ENCODE data around the gene APOOL.
A peak's percentile ranks its signal among the peaks of the same experiment; 100 is the strongest.
"Not testable (repeated sequence)": the region's sequence is repeated elsewhere in the genome, so short reads cannot be mapped to it uniquely, and the experiment has no call there.

The APOOL gene

DNA sequence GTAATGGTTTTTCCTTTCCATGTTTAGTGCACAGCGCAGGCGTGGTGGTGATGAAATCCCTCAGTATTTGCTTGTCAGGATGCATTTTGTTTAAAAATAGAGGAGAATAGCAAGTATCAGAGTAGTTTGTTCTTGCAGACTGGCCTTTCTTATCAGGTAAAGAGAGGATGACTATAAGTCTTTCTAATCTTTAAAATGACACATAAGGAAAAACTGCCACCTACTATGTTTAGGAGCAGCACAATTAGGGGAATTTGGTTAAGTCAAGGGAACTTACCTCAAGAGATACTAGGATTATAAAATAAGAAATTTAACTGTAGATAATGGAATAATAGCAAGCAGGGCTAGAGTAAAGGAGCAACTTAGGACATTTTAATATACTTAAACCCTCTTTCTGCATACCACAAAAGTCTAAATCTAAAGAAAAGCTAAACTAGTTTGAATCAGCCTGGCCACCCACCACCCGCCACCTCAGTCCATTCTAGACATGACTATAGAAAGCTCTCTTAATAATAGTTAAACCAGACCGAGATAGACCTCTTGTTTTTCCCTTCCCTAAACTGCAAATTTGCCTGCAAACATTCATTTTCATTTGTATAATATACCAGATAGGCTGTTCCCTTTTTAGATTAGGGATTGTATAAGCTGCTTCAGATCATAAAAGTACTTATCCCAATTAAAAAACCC, 62.0 kb downstream of the APOOL start:
- in situ Hi-C loops (cut with MboI; ENCODE audit: low pct_unique_long_range_greater_than_20kb, low sequenced_read_pairs) = no loop called here
- DNase-seq = no peak

GRCh38 chrX:85077247-85077646, 73.6 kb downstream of the APOOL start:
- in situ Hi-C loops (cut with MboI; ENCODE audit: low pct_unique_long_range_greater_than_20kb, low sequenced_read_pairs); DNase-seq: not testable (repeated sequence)

DNA sequence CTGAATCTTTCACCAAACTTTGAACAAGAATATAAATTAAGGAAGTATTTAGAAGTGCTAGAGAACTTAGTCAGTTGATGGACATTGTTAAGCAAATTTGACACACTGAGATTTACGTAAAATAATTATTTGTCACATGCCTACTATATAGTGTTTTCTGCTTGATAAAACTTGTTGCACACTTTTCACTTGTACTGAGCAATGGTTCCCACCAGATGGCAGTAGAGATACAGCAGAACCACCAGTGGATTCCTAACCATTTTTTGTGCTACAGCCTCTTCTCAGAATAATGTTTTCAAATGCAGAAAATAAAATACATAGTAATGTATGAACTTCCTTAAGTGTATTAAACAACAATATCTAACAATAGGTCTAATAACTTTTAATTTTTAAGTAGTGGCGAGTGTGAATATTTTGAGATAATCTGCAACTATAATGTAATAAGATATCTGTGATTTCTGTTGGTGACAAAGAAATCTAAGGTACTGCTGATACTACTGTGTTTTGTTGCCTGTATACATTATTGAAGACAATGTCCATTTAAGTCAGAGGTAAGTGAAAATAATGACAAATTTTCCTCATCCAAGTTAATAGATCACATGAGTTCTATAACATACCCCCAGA, 81.2 kb downstream of the APOOL start:
- peak; percentile 68 for DNase-seq

GRCh38 chrX:85089321-85089840, 85.7 kb downstream of the APOOL start:
- in situ Hi-C loops (cut with MboI; ENCODE audit: low pct_unique_long_range_greater_than_20kb, low sequenced_read_pairs) = no loop called here
- DNase-seq = no peak

More for the DNA sequence above, 81.2 kb downstream of the APOOL start:
- in situ Hi-C loops (cut with MboI; ENCODE audit: low pct_unique_long_range_greater_than_20kb, low sequenced_read_pairs) = no loop called here

DNA sequence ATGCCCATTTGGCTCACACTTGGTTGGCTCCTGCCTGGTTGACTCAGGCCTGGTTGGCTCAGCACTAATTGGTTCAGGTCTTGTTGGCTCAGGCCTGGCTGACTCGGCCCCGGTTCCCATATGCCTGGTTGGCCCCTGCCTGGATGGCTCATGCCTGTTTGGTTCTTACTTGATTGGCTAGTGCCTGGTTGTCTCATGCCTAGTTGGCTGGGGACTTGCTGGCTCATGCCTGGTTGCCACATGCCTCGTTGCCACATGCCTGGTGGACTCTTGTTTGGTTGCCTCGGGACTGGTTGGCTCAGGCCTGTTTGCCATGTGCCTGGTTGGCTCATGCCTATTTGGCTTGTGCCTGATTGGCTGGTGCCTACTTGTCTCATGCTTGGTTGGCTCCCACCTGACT, 103.7 kb downstream of the APOOL start:
- no peak for DNase-seq

GRCh38 chrX:85108165-85108564, 104.5 kb downstream of the APOOL start:
- in situ Hi-C loops (cut with MboI; ENCODE audit: low pct_unique_long_range_greater_than_20kb, low sequenced_read_pairs) = no loop called here
- DNase-seq = no peak

More for the DNA sequence above, 103.7 kb downstream of the APOOL start:
- in situ Hi-C loops (cut with MboI; ENCODE audit: low pct_unique_long_range_greater_than_20kb, low sequenced_read_pairs) = no loop called here

DNA sequence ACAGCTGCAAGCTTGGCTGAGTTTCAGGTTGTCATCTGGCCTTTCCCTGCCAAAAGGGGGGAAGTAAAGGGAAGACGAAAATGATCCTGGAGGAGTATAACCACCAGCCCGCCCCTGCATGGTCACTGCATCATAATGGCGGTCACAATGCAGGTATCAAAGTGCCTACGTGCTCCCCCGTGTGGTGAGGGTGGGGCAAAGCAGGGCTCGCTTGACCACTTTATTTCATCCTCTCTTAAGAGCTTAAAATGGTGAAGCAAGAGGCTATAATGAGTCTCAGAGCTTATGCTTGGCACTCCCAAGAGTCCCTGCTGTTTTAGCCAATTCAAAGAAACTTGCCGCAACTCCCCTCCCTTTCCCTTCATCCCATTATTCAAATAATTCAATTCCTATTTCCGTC, 105.6 kb downstream of the APOOL start:
- in situ Hi-C loops (cut with MboI; ENCODE audit: low pct_unique_long_range_greater_than_20kb, low sequenced_read_pairs) = no loop called here
- peak; percentile 20 for DNase-seq

DNA sequence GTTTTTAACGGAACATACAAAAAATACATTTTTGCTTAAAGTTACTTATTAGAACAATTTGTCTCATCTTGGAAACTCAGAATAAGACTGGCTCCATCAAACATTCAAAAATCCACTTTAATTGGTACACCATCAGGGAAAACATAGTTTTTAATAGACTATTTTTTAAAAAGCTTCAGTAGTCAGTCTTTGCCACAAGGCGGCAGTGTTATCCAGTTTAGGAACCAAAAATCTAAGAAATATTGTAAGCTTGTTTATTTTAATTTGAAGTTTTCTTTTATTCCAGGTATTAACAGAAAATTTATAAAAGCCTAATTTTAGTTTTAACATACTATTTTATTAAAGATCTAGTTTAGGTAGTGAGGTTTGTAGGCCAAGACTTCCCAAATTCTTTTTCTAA, 107.7 kb downstream of the APOOL start:
- in situ Hi-C loops (cut with MboI; ENCODE audit: low pct_unique_long_range_greater_than_20kb, low sequenced_read_pairs) = no loop called here
- peak; percentile 36 for DNase-seq

DNA sequence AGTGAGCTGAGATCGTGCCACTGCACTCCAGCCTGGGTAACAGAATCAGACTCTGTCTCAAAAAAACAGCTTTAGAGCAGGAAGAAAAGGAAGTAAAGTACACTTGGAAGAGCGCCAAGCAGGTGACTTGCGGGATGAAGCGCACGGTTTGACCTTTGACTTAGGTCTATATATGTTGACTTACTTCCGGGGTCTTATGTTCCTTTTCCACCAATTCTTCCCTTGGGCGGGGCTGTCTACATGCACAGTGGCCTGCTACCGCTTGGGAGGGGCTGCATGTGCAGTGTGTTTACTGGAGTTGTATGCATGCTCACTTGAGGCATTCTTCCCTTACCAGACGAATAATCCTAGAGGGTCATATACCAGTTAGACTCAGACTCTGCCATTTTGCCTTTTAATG, 108.6 kb downstream of the APOOL start:
- peak; percentile 55 for DNase-seq
- in situ Hi-C loops (cut with MboI; ENCODE audit: low pct_unique_long_range_greater_than_20kb, low sequenced_read_pairs) = no loop called here

DNA sequence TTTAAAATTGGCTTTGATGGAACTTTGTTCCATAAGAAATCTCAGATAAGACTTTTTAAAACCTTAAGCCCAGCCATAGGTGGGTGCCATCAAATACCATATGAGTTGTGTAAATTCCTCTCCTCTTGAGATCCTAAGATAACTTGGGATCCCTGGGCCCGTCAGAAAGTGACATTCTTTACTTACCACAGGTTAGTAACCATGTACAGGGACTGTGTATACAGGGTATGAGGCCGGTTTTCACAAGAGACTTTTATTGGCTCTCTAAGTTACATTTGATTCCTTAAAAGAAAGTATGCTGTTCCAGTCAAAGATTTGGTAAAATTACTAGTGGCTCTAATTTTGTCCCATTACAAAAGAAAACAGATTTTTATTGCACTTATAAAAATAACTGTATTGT, 110.1 kb downstream of the APOOL start:
- in situ Hi-C loops (cut with MboI; ENCODE audit: low pct_unique_long_range_greater_than_20kb, low sequenced_read_pairs) = no loop called here
- no peak for DNase-seq

DNA sequence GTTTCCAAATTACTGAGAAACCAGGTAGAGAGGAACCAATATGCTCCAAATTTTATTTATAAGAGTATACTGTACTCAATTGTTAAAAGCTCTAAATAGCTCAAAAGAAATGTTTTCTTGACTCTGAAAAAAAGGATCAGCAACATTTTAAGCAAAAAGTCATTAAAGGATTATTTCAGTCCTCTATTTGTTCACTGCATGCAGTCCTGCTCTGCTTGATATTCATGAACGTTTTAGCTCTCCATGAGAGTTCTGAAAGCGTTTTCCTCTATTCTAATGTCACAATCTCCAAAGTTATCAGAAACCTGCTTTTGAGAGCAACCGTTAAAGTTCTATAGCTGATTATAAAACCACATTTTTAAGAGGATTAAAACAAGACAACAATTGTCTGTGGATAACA, 110.5 kb downstream of the APOOL start:
- no peak for DNase-seq
- in situ Hi-C loops (cut with MboI; ENCODE audit: low pct_unique_long_range_greater_than_20kb, low sequenced_read_pairs) = no loop called here

GRCh38 chrX:85114776-85115175, 111.1 kb downstream of the APOOL start:
- in situ Hi-C loops (cut with MboI; ENCODE audit: low pct_unique_long_range_greater_than_20kb, low sequenced_read_pairs) = no loop called here
- DNase-seq = no peak

GRCh38 chrX:85115252-85115651, 111.6 kb downstream of the APOOL start:
- in situ Hi-C loops (cut with MboI; ENCODE audit: low pct_unique_long_range_greater_than_20kb, low sequenced_read_pairs) = no loop called here
- DNase-seq = no peak

- in situ Hi-C loops (cut with MboI; ENCODE audit: low pct_unique_long_range_greater_than_20kb, low sequenced_read_pairs) = no loop called here
- no peak for DNase-seq
Observed at GRCh38 chrX:85136409-85136808, 132.7 kb downstream of the APOOL start.

DNA sequence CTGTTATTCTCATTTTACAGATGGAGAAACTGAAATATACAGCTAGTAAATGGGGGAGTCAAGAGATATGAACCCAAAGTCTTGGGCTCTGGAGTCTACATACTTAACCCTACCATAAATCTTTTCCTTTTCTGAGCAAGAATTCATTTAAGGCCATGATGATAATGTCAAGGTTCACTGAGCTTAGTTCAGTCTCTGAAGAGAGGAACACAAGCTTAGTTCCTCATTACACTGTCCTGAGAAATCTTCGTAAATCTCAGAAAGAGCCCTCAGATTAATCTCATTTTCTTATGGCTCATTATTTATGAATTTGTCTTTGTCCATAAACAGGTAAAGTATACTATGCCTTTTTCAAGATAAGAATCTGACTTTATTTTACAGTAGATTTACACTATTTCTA, 135.7 kb downstream of the APOOL start:
- in situ Hi-C loops (cut with MboI; ENCODE audit: low pct_unique_long_range_greater_than_20kb, low sequenced_read_pairs) = no loop called here
- DNase-seq = no peak

DNA sequence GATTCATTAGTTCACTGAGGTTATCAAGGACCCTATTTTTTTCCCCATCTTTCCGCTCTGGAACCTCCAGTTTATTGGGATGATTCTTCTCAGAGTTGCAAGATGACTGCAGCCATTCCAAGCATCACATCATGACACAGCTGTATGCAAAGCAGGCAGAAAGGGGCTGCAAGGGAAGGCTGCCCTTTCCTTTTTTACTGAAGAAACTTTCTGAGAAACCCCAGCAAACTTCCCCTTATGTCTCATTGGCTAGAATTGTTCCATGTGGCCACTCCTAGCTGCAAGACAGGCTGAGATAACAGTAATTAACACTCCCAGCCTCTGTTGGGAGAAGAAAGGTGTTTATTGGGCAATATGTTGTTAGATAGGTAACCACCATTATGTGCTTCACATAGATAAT, 137.3 kb downstream of the APOOL start:
- in situ Hi-C loops (cut with MboI; ENCODE audit: low pct_unique_long_range_greater_than_20kb, low sequenced_read_pairs) = no loop called here
- no peak for DNase-seq
